MM.1S (cell line): Measurements from ENCODE around the gene XCR1.
"Not testable (repeated sequence)": the region's sequence is repeated elsewhere in the genome, so short reads cannot be mapped to it uniquely, and the experiment has no call there.

Experiments
- DNase-seq: peaks from one replicate; pipeline ENCODE4 v3.0.0-alpha.2; 2015
- H2AFZ ChIP-seq: fragments of 300-600 bp; sonication (generic); 2 replicates; pipeline ENCODE4 v1.6.0; 2016; ENCODE audit warnings: antibody characterized with exemption, low read length
- H3F3A ChIP-seq: fragments of 300-600 bp; sonication (generic); 2 replicates; pipeline ENCODE4 v1.6.1; 2016; ENCODE audit warnings: mild to moderate bottlenecking, antibody characterized with exemption, low read length, moderate library complexity, mixed read lengths; ENCODE audit not compliant: insufficient read depth
- H3K27ac ChIP-seq: fragments of 300-600 bp; sonication (generic); 2 replicates; pipeline ENCODE4 v1.5.1; 2016; ENCODE audit warnings: mild to moderate bottlenecking, low read length
- H3K27me3 ChIP-seq: fragments of 300-600 bp; sonication (generic); replicated peaks from 2 replicates; pipeline ENCODE4 v1.6.0; 2016; ENCODE audit warnings: low read length; ENCODE audit not compliant: insufficient read depth
- H3K36me3 ChIP-seq: fragments of 300-600 bp; sonication (generic); replicated peaks from 2 replicates; pipeline ENCODE4 v1.6.1; 2016; ENCODE audit warnings: mild to moderate bottlenecking, low read length, mixed read lengths; ENCODE audit not compliant: insufficient read depth
- H3K4me1 ChIP-seq: fragments of 300-600 bp; sonication (generic); 2 replicates; pipeline ENCODE4 v1.6.1; 2016; ENCODE audit warnings: low read length, mixed read lengths
- H3K4me2 ChIP-seq: fragments of 300-600 bp; sonication (generic); 2 replicates; pipeline ENCODE4 v1.6.0; 2016; ENCODE audit warnings: low read depth, low read length
- H3K4me3 ChIP-seq: fragments of 300-600 bp; sonication (generic); 2 replicates; pipeline ENCODE4 v1.5.1; 2016; ENCODE audit warnings: low read length, mixed read lengths
- H3K79me2 ChIP-seq: fragments of 300-600 bp; sonication (generic); 2 replicates; pipeline ENCODE4 v1.6.1; 2016; ENCODE audit warnings: mixed run types, low read length, mixed read lengths
- H3K9ac ChIP-seq: fragments of 300-600 bp; sonication (generic); 2 replicates; pipeline ENCODE4 v1.6.1; 2016; ENCODE audit warnings: low read length, mixed read lengths
- H3K9me2 ChIP-seq: fragments of 300-600 bp; sonication (generic); replicated peaks from 2 replicates; pipeline ENCODE4 v1.6.1; 2016; ENCODE audit warnings: mild to moderate bottlenecking, low read length, mixed read lengths; ENCODE audit not compliant: insufficient read depth
- H3K9me3 ChIP-seq: fragments of 300-600 bp; sonication (generic); replicated peaks from 2 replicates; pipeline ENCODE4 v1.6.1; 2016; ENCODE audit warnings: mild to moderate bottlenecking, low read length, mixed read lengths; ENCODE audit not compliant: insufficient read depth
- H4K20me1 ChIP-seq: fragments of 300-600 bp; sonication (generic); 2 replicates; pipeline ENCODE4 v1.6.1; 2016; ENCODE audit warnings: mild to moderate bottlenecking, low read length, moderate library complexity, mixed read lengths; ENCODE audit not compliant: insufficient read depth
- CTCF ChIP-seq: fragments of 300-600 bp; sonication (generic); IDR thresholded peaks from 2 replicates; pipeline ENCODE4 v1.5.1; 2016; ENCODE audit warnings: antibody characterized with exemption, low read length, mixed read lengths
- EZH2 ChIP-seq: fragments of 300-600 bp; sonication (generic); optimal IDR thresholded peaks from 2 replicates; pipeline ENCODE3; 2017; ENCODE audit warnings: low read depth, mild to moderate bottlenecking, antibody characterized with exemption, low read length, mixed read lengths
- EZH2phosphoT487 ChIP-seq: fragments of 300-600 bp; sonication (generic); IDR thresholded peaks from 2 replicates; pipeline ENCODE4 v1.6.1; 2018; ENCODE audit warnings: antibody characterized with exemption, low read length

Gene XCR1

GRCh38 chr3:46057716-46058115 lies 30.4 kb upstream of the XCR1 start:
- H3K4me2 ChIP-seq, result no peak overlapping the region
- H3K9me3 ChIP-seq, result no peaks in the 10 kb centered on the region
- DNase-seq, result no peak
- H3K79me2 ChIP-seq, result no peaks in the 10 kb centered on the region
- H3K9me2 ChIP-seq, result no peaks in the 10 kb centered on the region
- H2AFZ ChIP-seq, result no peak overlapping the region
- H3K27ac ChIP-seq, result no peak overlapping the region
- H3F3A ChIP-seq, result no peaks in the 10 kb centered on the region
- H3K4me1 ChIP-seq, result peaks cover 8% of the 10 kb centered on the region
- TF ChIP-seq EZH2 (no peak), EZH2phosphoT487 (no peak), CTCF (no peak)
- H3K4me3 ChIP-seq, result no peak overlapping the region
- H3K27me3 ChIP-seq, result no peaks in the 10 kb centered on the region
- no peak overlapping the region for H3K9ac ChIP-seq
- no peaks in the 10 kb centered on the region for H4K20me1 ChIP-seq
- H3K36me3 ChIP-seq, result no peaks in the 10 kb centered on the region

GRCh38 chr3:46056686-46057085 lies 29.4 kb upstream of the XCR1 start:
- H4K20me1 ChIP-seq, result no peaks in the 10 kb centered on the region
- H3K36me3 ChIP-seq, result no peaks in the 10 kb centered on the region
- no peak overlapping the region for H3K4me3 ChIP-seq
- H3F3A ChIP-seq, result no peaks in the 10 kb centered on the region
- no peak overlapping the region for H3K27ac ChIP-seq
- peaks cover 6% of the 10 kb centered on the region; the same call in 1 of the 2 replicates for H3K4me1 ChIP-seq
- H3K9me3 ChIP-seq, result no peaks in the 10 kb centered on the region
- H2AFZ ChIP-seq, result no peak overlapping the region
- TF ChIP-seq EZH2 (no peak), EZH2phosphoT487 (no peak), CTCF (no peak)
- no peak overlapping the region for H3K4me2 ChIP-seq
- H3K79me2 ChIP-seq, result no peaks in the 10 kb centered on the region
- DNase-seq, result no peak
- H3K27me3 ChIP-seq, result no peaks in the 10 kb centered on the region
- H3K9me2 ChIP-seq, result no peaks in the 10 kb centered on the region
- H3K9ac ChIP-seq, result no peak overlapping the region

- not testable (repeated sequence) for DNase-seq, H3K27me3 ChIP-seq, H3K79me2 ChIP-seq, H3K9me3 ChIP-seq, H3K36me3 ChIP-seq, H3K4me2 ChIP-seq, H3K9ac ChIP-seq, H3K4me3 ChIP-seq, H2AFZ ChIP-seq, H4K20me1 ChIP-seq, H3K4me1 ChIP-seq, H3K27ac ChIP-seq, H3F3A ChIP-seq, H3K9me2 ChIP-seq
Observed at GRCh38 chr3:46053761-46054515, 26.7 kb upstream of the XCR1 start.

- not testable (repeated sequence) for H3K4me1 ChIP-seq, H3K27me3 ChIP-seq, H3F3A ChIP-seq, H3K27ac ChIP-seq, H3K9ac ChIP-seq, H3K79me2 ChIP-seq, H3K36me3 ChIP-seq, H3K4me3 ChIP-seq, H3K9me3 ChIP-seq, H3K4me2 ChIP-seq, DNase-seq, H4K20me1 ChIP-seq, H3K9me2 ChIP-seq, H2AFZ ChIP-seq
Observed at GRCh38 chr3:46053265-46053664, 26.0 kb upstream of the XCR1 start.
